ENCODE measurements around the gene PP2D1. TPM values are rescaled to one million over a fixed set of nuclear protein-coding genes. Genes with fewer than 3 reads are reported as not detected.

Gene PP2D1
- total and polyA plus RNA-seq, 9 of the 15 experiments (the other 6 are each of a cell fraction or from before 2014, with no cell fraction given), result 0.07 to 0.10 TPM; not detected in 7

DNA sequence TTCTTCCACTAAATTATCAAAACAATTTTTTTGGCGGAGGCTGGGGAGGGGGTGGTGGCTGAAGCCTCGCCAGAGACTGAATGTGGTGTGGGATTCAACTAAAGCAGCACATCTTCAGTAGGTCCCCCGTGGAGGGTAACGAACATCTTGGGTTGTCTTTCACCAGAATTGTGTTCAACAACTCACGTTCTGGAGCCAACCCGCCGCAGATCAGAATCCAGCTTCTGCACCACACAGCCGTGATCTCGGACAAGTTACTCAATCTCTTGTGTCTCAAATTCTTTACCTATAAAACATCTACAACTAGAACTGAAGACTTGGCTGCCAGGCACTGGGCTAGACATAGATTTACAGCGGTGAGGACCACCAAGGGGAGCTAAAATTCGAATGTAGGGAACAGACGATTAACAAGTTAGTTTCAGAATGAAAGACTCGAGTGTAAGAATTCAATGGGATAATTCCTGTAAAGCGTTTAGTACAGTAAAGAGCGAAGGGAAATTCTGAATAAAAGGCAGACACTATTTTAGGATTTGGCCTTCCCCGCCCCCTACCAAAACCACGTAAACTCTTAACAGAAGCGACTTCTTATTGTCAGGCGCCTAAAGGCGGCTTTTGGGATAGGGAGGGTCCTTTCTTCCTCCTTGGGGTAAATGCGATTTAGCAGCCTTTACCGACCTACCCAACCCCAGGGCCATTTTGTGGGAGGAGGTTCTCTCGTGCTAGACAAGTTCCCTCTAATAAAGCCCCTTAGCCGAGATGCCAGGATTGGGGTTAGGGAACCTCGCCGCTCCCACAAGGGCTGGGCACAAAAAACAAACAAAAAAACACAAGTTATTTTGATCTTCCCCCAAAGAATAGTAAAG, 65.9 kb downstream of the PP2D1 start (continued):
- TF ChIP-seq, protein P1, sequence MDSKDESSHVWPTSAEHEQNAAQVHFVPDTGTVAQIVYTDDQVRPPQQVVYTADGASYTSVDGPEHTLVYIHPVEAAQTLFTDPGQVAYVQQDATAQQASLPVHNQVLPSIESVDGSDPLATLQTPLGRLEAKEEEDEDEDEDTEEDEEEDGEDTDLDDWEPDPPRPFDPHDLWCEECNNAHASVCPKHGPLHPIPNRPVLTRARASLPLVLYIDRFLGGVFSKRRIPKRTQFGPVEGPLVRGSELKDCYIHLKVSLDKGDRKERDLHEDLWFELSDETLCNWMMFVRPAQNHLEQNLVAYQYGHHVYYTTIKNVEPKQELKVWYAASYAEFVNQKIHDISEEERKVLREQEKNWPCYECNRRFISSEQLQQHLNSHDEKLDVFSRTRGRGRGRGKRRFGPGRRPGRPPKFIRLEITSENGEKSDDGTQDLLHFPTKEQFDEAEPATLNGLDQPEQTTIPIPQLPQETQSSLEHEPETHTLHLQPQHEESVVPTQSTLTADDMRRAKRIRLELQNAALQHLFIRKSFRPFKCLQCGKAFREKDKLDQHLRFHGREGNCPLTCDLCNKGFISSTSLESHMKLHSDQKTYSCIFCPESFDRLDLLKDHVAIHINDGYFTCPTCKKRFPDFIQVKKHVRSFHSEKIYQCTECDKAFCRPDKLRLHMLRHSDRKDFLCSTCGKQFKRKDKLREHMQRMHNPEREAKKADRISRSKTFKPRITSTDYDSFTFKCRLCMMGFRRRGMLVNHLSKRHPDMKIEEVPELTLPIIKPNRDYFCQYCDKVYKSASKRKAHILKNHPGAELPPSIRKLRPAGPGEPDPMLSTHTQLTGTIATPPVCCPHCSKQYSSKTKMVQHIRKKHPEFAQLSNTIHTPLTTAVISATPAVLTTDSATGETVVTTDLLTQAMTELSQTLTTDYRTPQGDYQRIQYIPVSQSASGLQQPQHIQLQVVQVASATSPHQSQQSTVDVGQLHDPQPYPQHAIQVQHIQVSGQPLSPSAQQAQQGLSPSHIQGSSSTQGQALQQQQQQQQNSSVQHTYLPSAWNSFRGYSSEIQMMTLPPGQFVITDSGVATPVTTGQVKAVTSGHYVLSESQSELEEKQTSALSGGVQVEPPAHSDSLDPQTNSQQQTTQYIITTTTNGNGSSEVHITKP (IDR thresholded peaks at IDR 0.05; ENCODE audit: partially characterized antibody), result no peak
- TF ChIP-seq MEF2A (IDR thresholded peaks at IDR 0.05; ENCODE audit: control insufficient read depth, low read depth, low read length), result peak; percentile 28; the same call in 1 of the 2 replicates
- no peak for TF ChIP-seq ZNF444 (CRISPR knock-in tag; IDR thresholded peaks at IDR 0.05)
- TF ChIP-seq ZNF644 (tag; IDR thresholded peaks at IDR 0.05; ENCODE audit: low read depth), result 0 out of 2 replicates have a peak, but pooled peaks have one; percentile 65
- peak; percentile 48; the same call in 1 of the 2 replicates for TF ChIP-seq ZNF76 (CRISPR knock-in tag; IDR thresholded peaks at IDR 0.05; ENCODE audit: borderline replicate concordance)
- TF ChIP-seq KLF6 (CRISPR knock-in tag; IDR thresholded peaks at IDR 0.05; ENCODE audit: borderline replicate concordance), result no peak
- TF ChIP-seq, protein P2, sequence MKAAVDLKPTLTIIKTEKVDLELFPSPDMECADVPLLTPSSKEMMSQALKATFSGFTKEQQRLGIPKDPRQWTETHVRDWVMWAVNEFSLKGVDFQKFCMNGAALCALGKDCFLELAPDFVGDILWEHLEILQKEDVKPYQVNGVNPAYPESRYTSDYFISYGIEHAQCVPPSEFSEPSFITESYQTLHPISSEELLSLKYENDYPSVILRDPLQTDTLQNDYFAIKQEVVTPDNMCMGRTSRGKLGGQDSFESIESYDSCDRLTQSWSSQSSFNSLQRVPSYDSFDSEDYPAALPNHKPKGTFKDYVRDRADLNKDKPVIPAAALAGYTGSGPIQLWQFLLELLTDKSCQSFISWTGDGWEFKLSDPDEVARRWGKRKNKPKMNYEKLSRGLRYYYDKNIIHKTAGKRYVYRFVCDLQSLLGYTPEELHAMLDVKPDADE (conservative IDR thresholded peaks at IDR 0.05; ENCODE audit: control insufficient read depth, low read depth, low read length), result peak; percentile 35; the same call in 1 of the 2 replicates
- TF ChIP-seq, protein P3, sequence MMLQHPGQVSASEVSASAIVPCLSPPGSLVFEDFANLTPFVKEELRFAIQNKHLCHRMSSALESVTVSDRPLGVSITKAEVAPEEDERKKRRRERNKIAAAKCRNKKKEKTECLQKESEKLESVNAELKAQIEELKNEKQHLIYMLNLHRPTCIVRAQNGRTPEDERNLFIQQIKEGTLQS (IDR thresholded peaks at IDR 0.05), result 0 out of 2 replicates have a peak, but pooled peaks have one; percentile 20
- TF ChIP-seq, protein P3 (CRISPR knock-in tag; conservative IDR thresholded peaks at IDR 0.05), result no peak; the same call in 1 of the 2 replicates
- peak; percentile 1; the same call in 1 of the 2 replicates for TF ChIP-seq HNRNPL (IDR thresholded peaks at IDR 0.05; ENCODE audit: low read depth, low read length)
- peak; percentile 96; the same call in 1 of the 2 replicates for TF ChIP-seq GTF2E2 (tag; IDR thresholded peaks at IDR 0.05)
- 0 out of 2 replicates have a peak, but pooled peaks have one; percentile 14 for TF ChIP-seq ZNF551 (CRISPR knock-in tag; IDR thresholded peaks at IDR 0.05)
- no peak for TF ChIP-seq ARHGAP35 (IDR thresholded peaks at IDR 0.05; ENCODE audit: partially characterized antibody)
- peak; percentile 72; the same call in 1 of the 2 replicates for TF ChIP-seq ZNF589 (CRISPR knock-in tag; IDR thresholded peaks at IDR 0.05; ENCODE audit: low read depth)
- TF ChIP-seq ZBTB1 (CRISPR knock-in tag; IDR thresholded peaks at IDR 0.05; ENCODE audit: borderline replicate concordance, low read depth), result no peak
- no peak for TF ChIP-seq RBBP5 (IDR thresholded peaks at IDR 0.05; ENCODE audit: borderline replicate concordance, insufficient read depth, low read length, poor library complexity, severe bottlenecking)
- TF ChIP-seq OTX1 (CRISPR knock-in tag; IDR thresholded peaks at IDR 0.05), result 0 out of 2 replicates have a peak, but pooled peaks have one; percentile 54
- TF ChIP-seq, protein P4, sequence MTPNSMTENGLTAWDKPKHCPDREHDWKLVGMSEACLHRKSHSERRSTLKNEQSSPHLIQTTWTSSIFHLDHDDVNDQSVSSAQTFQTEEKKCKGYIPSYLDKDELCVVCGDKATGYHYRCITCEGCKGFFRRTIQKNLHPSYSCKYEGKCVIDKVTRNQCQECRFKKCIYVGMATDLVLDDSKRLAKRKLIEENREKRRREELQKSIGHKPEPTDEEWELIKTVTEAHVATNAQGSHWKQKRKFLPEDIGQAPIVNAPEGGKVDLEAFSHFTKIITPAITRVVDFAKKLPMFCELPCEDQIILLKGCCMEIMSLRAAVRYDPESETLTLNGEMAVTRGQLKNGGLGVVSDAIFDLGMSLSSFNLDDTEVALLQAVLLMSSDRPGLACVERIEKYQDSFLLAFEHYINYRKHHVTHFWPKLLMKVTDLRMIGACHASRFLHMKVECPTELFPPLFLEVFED (CRISPR knock-in tag; conservative IDR thresholded peaks at IDR 0.05), result 0 out of 2 replicates have a peak, but pooled peaks have one; percentile 49
- TF ChIP-seq NR2F6 (CRISPR knock-in tag; IDR thresholded peaks at IDR 0.05), result peak; percentile 84; the same call in 1 of the 2 replicates

Data from K562 (cell line).